Ramos (cell line): Measurements from ENCODE around the gene HOXA7.

Source experiments
- in situ Hi-C: fragments of 300-500 bp; cut with MboI; formaldehyde crosslinking; loops from one replicate; pipeline ENCODE4 v1.14.3; 2022; ENCODE audit warnings: low sequenced_read_pairs; ENCODE audit not compliant: unreplicated experiment

Gene HOXA7

GRCh38 chr7:27142580-27143022 is 13.9 kb downstream of the HOXA7 start:
- in situ Hi-C loops, result loop anchor here (10.0 kb wide), 1 partner anchor 288 kb away; no protein-coding TSS in a partner anchor

DNA sequence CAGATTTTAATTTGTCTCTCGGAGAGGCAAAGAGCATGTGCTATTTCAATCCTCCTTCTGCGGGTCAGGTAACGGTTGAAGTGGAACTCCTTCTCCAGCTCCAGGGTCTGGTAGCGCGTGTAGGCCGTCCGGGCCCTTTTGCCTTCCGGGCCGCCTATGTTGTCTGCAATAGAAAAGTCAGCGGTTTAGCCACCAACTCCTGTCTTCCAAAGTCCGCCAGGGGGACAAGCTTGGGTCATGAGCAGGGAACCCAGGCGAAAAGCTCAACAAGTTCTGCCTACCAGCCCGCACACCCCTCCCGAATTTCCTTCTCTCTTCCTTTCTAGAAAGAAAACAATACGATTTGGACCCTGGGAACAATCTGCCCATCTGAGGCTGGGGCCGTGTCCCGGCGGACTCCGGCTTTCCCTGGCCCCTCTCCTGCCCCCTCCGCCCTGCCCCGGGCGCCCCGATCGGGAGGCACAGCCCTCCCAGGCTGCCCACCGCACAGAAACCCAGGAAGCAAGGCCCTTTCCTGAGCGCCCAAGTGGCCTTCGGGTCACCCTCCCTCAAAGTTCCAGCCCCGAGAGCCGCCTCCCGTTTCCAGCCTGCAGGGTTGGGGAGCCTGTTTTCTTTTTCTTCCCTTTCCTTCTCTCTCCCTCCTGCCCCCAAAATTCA is 14.4 kb downstream of the HOXA7 start:
- in situ Hi-C loops, result loop anchor here (10.0 kb wide), 1 partner anchor 287 kb away; no protein-coding TSS in a partner anchor

- in situ Hi-C loops, result loop anchor here (10.0 kb wide), 1 partner anchor 287 kb away; no protein-coding TSS in a partner anchor
Measured at GRCh38 chr7:27141137-27141922, 15.1 kb downstream of the HOXA7 start.

DNA sequence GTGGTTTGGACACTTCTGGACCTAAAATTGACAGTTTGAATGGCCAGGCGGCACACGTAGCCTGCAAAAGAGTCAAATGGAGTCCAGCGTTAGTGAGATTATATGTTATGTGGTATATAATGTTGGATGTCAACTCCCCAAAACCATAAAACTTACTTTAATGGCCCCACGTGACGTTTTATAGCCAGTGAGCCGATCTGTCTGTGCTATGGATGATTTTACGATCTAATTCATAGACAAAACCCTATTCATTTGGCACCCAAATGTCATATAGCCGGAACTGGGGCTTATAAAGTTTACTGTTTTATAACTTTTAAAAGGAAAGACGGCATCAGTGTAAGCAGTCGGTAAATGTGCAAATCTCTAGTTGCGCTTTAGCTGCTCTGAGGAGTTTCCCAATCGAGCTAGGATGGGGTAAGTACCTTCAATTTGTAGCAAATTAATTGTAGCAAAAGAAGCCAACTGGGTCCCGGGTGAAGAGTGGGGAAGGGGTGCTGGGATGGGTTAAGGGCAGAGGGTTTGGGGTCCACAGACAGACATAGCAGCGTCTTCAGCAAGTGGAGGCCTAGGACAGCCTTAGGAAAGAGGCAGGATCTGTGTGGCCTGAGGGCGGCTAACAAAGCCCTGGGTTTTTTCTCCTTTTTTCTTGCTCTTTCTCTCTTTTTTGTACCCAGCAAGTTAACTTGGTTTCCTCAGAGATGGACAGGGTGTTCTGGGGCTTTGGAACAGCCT is 16.2 kb downstream of the HOXA7 start:
- in situ Hi-C loops, result loop anchor here (10.0 kb wide), 1 partner anchor 285 kb away; no protein-coding TSS in a partner anchor

DNA sequence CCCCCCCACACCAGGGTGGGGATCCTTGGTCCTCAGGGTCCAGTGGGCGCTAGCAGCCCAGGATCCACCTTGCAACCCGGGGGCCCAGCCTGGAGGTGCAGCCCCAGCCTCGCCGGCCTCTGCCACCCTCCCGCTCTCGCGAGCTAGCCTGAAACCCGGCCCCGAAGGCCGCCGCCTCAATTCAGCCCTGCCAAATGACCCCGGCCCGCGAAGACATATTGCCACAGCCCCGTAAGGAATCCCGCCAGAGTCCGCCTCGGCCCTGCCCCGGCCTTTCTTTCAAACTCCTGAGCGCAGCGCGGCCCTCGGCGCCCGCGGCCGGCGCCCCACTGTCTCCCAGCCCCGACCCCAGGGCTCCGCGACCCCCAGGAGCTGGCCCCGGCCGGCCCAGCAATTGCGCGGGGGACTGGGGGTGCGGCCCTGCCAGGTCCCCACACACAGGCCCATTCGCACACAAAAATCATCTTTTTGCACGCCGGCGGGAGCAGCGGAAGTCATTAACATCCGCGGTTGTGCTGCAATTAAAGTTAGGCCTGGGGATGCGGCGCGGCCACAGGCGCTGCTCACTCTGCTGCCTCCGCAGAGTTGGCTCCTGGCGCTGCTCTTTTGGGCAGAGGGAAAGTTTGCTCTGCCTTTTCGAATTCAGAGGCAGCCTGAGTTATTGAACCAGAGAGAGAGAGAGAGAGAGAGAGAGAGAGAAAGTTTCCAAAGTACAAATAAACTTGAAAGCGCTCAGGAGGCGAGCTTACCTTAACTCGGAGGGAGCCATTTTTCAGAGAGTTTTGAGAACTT is 16.9 kb downstream of the HOXA7 start:
- in situ Hi-C loops, result loop anchor here (10.0 kb wide), 1 partner anchor 285 kb away; no protein-coding TSS in a partner anchor

DNA sequence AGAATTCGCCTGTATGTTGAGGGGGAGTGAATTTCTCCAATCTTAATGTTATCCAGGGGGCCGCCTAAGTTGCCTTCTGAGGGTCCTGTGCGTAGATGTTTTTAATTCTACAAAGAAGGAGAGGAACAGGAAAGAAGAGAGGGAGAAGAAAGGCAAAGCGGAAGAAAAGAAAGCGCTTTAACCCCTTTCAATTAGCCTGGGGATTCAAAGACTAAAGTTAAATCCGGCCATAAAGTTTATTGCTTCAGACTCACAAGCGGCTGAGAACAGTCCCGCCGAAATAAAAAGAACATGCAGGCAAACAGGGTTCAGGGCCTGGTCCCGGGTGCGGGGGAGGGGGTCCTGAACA is 17.5 kb downstream of the HOXA7 start:
- in situ Hi-C loops, result no loop called here

GRCh38 chr7:27138472-27138871 is 18.0 kb downstream of the HOXA7 start:
- in situ Hi-C loops, result no loop called here

GRCh38 chr7:27137640-27138315 is 18.7 kb downstream of the HOXA7 start:
- in situ Hi-C loops, result no loop called here

GRCh38 chr7:27134392-27134791 is 22.1 kb downstream of the HOXA7 start:
- in situ Hi-C loops, result no loop called here

DNA sequence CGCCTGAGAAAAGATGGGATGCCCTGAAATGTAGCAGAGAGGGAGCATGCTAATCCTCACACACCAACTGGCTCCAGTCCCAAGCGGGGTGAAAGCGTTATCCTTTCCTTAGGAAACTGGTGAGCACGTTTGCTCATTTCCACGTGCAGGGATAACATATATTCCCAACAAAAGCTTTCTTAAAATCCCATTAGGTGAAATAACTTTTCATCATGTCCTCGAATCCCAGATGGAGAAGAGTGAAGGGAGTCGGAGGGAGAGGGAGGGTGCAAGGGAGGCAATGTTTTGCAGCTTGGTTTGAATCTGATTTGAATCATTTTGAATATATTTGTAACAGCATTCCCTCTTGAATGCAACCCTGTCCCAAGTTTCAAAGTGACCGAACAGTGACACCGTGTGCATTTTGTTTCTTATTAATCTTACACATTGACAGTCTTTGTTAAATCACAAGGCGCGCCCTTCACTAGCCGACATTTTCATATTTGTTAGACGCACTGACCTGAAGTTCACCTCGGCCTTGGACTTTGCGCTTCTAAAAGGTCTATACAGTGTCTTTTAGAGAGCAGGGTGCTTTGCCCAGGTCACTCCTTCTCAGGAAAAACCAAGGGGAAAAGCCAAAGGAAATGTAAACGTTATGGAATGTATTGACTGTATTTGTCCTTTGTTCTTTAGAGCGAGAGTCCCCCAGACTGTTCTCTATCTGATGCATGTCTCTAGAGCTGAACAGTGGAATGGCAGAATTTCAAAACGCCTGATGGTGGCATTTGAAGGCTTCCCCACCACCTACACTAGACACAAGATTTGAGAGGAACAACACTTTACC is 22.9 kb downstream of the HOXA7 start:
- in situ Hi-C loops, result no loop called here

DNA sequence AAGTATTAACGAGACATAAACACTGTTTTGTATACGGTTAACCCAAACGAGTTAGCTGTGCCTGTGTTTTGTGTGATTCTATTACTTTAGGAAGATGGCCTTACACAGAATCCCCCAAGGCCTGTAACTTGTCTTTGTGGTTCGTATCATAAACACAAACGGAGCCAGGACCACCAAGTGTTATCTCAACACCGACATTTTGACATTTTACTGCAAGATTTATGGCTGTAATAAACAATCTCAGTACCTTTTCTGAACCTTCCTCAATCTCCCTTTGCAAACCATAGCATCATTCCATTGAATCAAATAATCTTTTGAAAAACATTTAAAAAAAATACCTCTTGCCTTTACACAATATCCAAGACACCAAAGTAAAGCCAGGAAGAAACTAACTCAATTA is 23.5 kb downstream of the HOXA7 start:
- in situ Hi-C loops, result no loop called here

- in situ Hi-C loops, result no loop called here
Measured at GRCh38 chr7:27132214-27132613, 24.3 kb downstream of the HOXA7 start.

DNA sequence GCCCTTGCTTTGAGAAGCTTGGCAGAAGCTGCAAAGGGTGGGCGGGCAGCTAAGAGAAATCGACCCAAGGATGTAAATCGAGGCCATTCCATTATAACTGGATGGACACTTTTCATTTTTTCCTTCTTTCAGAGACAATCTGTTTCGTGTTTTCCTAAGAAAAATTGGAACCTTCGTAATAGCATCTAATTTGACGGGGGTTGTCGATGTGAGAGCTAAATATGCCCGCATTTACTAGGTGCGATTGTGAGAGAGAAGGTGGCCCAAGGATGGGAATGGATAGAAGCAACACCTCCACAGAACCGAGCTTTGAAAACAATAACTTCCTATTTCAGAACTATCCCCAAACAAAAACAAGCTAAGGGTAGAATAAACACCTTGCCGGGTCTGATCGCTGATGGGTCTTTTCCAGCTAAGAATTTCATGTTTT is 25.1 kb downstream of the HOXA7 start:
- in situ Hi-C loops, result no loop called here

- in situ Hi-C loops, result no loop called here
Measured at GRCh38 chr7:27130540-27131389, 25.7 kb downstream of the HOXA7 start, which contains the start of gene HOXA4. HOXA4 (minus strand) TSS chr7:27130757; CDS start chr7:27130733, 24 bp downstream.

DNA sequence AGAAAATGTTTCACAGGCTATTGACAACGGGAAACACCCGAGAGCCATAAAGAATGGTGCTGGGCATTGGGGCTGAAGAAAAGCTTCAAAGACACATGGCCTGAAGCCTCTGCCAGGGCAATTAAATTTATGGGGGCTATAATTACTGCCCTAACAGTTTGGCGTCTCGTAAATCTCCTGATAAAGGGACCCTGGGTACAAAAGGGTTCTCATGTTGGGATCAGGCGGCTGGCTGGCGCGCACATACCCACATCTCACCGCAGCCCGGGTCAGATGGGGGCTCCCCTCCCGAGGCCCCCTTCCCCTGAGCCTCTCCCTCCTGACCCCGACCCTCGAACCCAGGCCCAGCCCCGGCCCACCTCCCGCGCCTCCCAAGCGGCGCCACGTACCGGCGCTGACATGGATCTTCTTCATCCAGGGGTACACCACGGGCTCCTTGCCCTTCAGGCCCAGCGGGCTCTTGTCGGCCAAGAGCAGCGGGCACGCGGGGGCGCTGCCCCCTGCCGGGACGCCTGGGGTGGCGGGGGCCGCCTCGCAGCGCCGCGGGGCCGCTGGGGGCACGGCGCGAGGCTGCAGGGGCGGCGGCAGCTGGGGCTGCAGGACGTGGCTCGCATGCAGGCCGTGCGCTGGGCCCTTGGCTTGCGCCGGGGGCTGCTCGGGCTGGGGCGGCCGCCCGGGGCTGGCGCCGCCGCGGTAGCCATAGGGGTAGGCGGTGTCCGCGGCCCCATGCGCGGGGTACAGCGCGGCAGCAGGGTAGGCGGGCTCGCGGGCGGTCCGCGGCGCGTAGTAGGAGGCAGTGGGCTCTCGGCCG is 26.5 kb downstream of the HOXA7 start:
- in situ Hi-C loops, result no loop called here

DNA sequence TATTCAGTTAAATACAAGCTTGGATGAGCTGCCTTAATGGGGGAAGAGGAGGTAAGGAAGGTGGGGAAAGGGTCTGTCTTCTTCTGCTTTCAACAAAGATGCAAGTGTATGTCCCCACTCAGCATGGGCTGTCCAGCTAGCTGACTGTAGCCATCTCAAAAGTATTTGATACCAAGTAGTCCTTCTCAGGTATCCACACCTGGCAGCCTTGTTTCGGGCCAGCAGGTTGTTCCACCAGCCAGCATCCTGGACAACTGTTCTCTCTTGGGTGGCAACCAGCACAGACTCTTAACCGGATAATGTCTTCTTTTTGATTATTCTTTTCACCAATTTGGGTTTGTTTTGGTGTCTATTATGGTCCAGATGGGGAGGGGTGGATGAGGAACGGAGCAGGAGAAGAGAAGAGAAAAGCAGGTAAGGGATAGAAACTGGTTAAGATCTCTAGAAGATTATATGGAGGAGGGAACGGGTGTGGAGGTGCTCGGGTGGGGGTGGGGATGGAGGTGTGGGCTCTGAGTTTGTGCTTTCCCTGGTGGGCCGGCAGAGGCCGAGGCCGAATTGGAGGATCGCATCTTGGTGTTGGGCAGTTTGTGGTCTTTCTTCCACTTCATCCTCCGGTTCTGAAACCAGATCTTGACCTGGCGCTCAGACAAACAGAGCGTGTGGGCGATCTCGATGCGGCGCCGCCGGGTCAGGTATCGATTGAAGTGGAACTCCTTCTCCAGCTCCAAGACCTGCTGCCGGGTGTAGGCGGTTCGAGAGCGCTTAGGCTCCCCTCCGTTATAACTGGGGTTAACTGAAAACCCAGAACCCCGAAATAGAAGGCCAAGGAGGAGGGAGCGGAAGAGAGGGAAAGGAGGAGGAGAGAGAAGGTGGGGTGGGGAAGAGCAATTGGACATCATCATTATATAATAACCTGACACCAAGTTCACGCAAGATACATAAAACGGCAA is 27.4 kb downstream of the HOXA7 start:
- in situ Hi-C loops, result no loop called here
